GM23338 (cell line): ENCODE results near the gene UNC13C. TPM values are rescaled to one million over a fixed set of nuclear protein-coding genes. Genes with fewer than 3 reads are reported as not detected.

Experiments
- ATAC-seq: fragments of 200-7000 bp; cut with Tn5 transposase; 3 replicates; pipeline ENCODE4 v1.9.1; 2020
- DNase-seq: peaks from one replicate; pipeline ENCODE4 v3.0.0-alpha.2; 2015; ENCODE audit warnings: low spot score
- H2AFZ ChIP-seq: fragments of 200-600 bp; sonication (generic); 2 replicates; pipeline ENCODE4 v1.8.0; 2016; ENCODE audit warnings: antibody characterized with exemption, mild to moderate bottlenecking, moderate library complexity
- H3F3A ChIP-seq: fragments of 200-600 bp; sonication (generic); replicated peaks from 2 replicates; pipeline ENCODE4 v1.8.0; 2017; ENCODE audit warnings: antibody characterized with exemption, mixed run types, low read depth
- H3K27ac ChIP-seq: fragments of 200-600 bp; sonication (generic); 2 replicates; pipeline ENCODE4 v1.6.1; 2016; ENCODE audit warnings: low read depth
- H3K27me3 ChIP-seq: fragments of 200-600 bp; sonication (generic); 2 replicates; pipeline ENCODE4 v1.8.0; 2016; ENCODE audit warnings: mild to moderate bottlenecking, mixed run types, moderate library complexity; ENCODE audit not compliant: insufficient read depth
- H3K36me3 ChIP-seq: fragments of 200-600 bp; sonication (generic); 2 replicates; pipeline ENCODE4 v1.8.0; 2016; ENCODE audit warnings: mild to moderate bottlenecking; ENCODE audit not compliant: insufficient read depth
- H3K4me1 ChIP-seq: fragments of 200-600 bp; sonication (generic); 2 replicates; pipeline ENCODE4 v1.8.0; 2016; ENCODE audit warnings: mild to moderate bottlenecking, moderate library complexity; ENCODE audit not compliant: insufficient read depth
- H3K4me2 ChIP-seq: fragments of 200-600 bp; sonication (generic); 2 replicates; pipeline ENCODE4 v1.7.1; 2017; ENCODE audit warnings: mixed run types
- H3K4me3 ChIP-seq: fragments of 200-600 bp; sonication (generic); 2 replicates; pipeline ENCODE4 v1.6.1; 2016; ENCODE audit warnings: mixed run types
- H3K79me2 ChIP-seq: fragments of 200-600 bp; sonication (generic); replicated peaks from 2 replicates; pipeline ENCODE4 v1.8.0; 2017; ENCODE audit warnings: mild to moderate bottlenecking; ENCODE audit not compliant: insufficient read depth
- H3K9me2 ChIP-seq: fragments of 200-600 bp; sonication (generic); 2 replicates; pipeline ENCODE4 v1.8.0; 2017; ENCODE audit not compliant: insufficient read depth
- H4K20me1 ChIP-seq: fragments of 200-600 bp; sonication (generic); replicated peaks from 2 replicates; pipeline ENCODE4 v1.8.0; 2017; ENCODE audit warnings: mild to moderate bottlenecking; ENCODE audit not compliant: insufficient read depth
- H3K27ac Mint-ChIP-seq: 2 replicates; pipeline ENCODE4 v1.8.0; 2020; ENCODE audit warnings: inconsistent platforms, mild to moderate bottlenecking, moderate library complexity, mixed read lengths
- H3K27me3 Mint-ChIP-seq: 3 replicates; pipeline ENCODE4 v1.8.0; 2022; ENCODE audit warnings: low read depth, mild to moderate bottlenecking, moderate library complexity, mixed read lengths, inconsistent platforms; ENCODE audit not compliant: insufficient read depth, poor library complexity
- H3K36me3 Mint-ChIP-seq: 3 replicates; pipeline ENCODE4 v1.8.0; 2021; ENCODE audit warnings: low read depth, mild to moderate bottlenecking, inconsistent platforms, moderate library complexity, mixed read lengths
- H3K4me1 Mint-ChIP-seq: 3 replicates; pipeline ENCODE4 v1.8.0; 2020; ENCODE audit warnings: mild to moderate bottlenecking, inconsistent platforms, mixed read lengths
- H3K4me3 Mint-ChIP-seq: 3 replicates; pipeline ENCODE4 v1.8.0; 2021; ENCODE audit warnings: moderate library complexity, mild to moderate bottlenecking, inconsistent platforms, mixed read lengths
- H3K9me3 Mint-ChIP-seq: 3 replicates; pipeline ENCODE4 v1.8.0; 2020; ENCODE audit warnings: moderate library complexity, mild to moderate bottlenecking, inconsistent platforms, mixed read lengths
- CREB1 ChIP-seq: fragments of 250-450 bp; sonication (Bioruptor Pico); IDR thresholded peaks from 2 replicates; pipeline ENCODE4 v1.5.0; 2020; ENCODE audit warnings: low read depth, mild to moderate bottlenecking, moderate library complexity
- EZH2phosphoT487 ChIP-seq: fragments of 200-600 bp; sonication (generic); IDR thresholded peaks from one replicate; pipeline ENCODE4 v1.8.1; 2018; ENCODE audit warnings: antibody characterized with exemption; ENCODE audit not compliant: unreplicated experiment
- JUNB ChIP-seq: IDR thresholded peaks from one replicate; pipeline ENCODE4 v1.6.1; 2016; ENCODE audit warnings: antibody characterized with exemption; ENCODE audit not compliant: unreplicated experiment
- NANOG ChIP-seq: IDR thresholded peaks from 2 replicates; pipeline ENCODE4 v1.6.1; 2016; ENCODE audit warnings: antibody characterized with exemption, borderline replicate concordance
- POLR2AphosphoS5 ChIP-seq: IDR thresholded peaks from 2 replicates; pipeline ENCODE4 v1.6.1; 2016; ENCODE audit warnings: antibody characterized with exemption, low read depth
- STAT1 ChIP-seq: IDR thresholded peaks from one replicate; pipeline ENCODE4 v1.6.1; 2016; ENCODE audit warnings: antibody characterized with exemption; ENCODE audit not compliant: unreplicated experiment
- ZNF331 ChIP-seq: fragments of 250-450 bp; sonication (Bioruptor Pico); IDR thresholded peaks from 2 replicates; pipeline ENCODE4 v1.5.0; 2020; ENCODE audit warnings: low read depth, mild to moderate bottlenecking, moderate library complexity
- ZNF462 ChIP-seq: fragments of 250-450 bp; sonication (Bioruptor Pico); IDR thresholded peaks from 2 replicates; pipeline ENCODE4 v1.5.0; 2020; ENCODE audit warnings: mild to moderate bottlenecking, moderate library complexity
- polyA plus RNA-seq: library from polyadenylated mRNA; unstranded; fragments of >200 nt; fragmentation: Nextera tagmentation; extraction: Ambion mirVana; gene quantifications from 2 replicates; pipeline ENCODE4 v1.2.1, GENCODE V29; 2016
- total RNA-seq: library from RNA; depleted of rRNA; stranded (reverse); fragments of >200 nt; shearing (Covaris generic); gene quantifications from 2 replicates; pipeline ENCODE4 v1.2.3, GENCODE V29; 2014
- TF ChIP-seq, protein P1 (sequence below): IDR thresholded peaks from 2 replicates; pipeline ENCODE4 v1.6.1; 2016; ENCODE audit warnings: antibody characterized with exemption
- TF ChIP-seq, protein P2 (sequence below), 2 experiments: fragments of 200-600 bp in 1 of 2; sonication (generic) in 1 of 2; conservative IDR thresholded peaks; 2 replicates each; pipeline versions ENCODE4 v1.5.1 to v1.6.1; 2016 to 2017; ENCODE audit warnings: antibody characterized with exemption in 2 of 2, low read depth in 2 of 2, mild to moderate bottlenecking in 2 of 2, moderate library complexity in 1 of 2
- TF ChIP-seq, protein P3 (sequence below): IDR thresholded peaks from one replicate; pipeline ENCODE4 v1.6.1; 2018; ENCODE audit warnings: antibody characterized with exemption; ENCODE audit not compliant: unreplicated experiment

UNC13C gene
- total and polyA plus RNA-seq, 2 experiments from 2014 or later = 0.03 TPM; not detected in 1

GRCh38 chr15:54528021-54528420 is 549.8 kb downstream of the UNC13C start:
- Histone ChIP-seq H4K20me1 (no peaks in the 10 kb centered on the region), H3K4me3 (no peak overlapping the region), H3F3A (no peaks in the 10 kb centered on the region), H3K27me3 (no peaks in the 10 kb centered on the region), H3K4me2 (no peak overlapping the region), H2AFZ (no peak overlapping the region), H3K36me3 (no peaks in the 10 kb centered on the region), H3K27ac (no peak overlapping the region), H3K9me2 (no peaks in the 10 kb centered on the region), H3K79me2 (no peaks in the 10 kb centered on the region), H3K4me1 (peaks cover 4% of the 10 kb centered on the region; the same call in 1 of the 2 replicates)
- TF ChIP-seq JUNB (no peak), STAT1 (no peak), NANOG (no peak), ZNF331 (no peak), CREB1 (no peak), ZNF462 (CRISPR knock-in tag) (no peak), EZH2phosphoT487 (no peak), POLR2AphosphoS5 (no peak)
- TF ChIP-seq, protein P1, sequence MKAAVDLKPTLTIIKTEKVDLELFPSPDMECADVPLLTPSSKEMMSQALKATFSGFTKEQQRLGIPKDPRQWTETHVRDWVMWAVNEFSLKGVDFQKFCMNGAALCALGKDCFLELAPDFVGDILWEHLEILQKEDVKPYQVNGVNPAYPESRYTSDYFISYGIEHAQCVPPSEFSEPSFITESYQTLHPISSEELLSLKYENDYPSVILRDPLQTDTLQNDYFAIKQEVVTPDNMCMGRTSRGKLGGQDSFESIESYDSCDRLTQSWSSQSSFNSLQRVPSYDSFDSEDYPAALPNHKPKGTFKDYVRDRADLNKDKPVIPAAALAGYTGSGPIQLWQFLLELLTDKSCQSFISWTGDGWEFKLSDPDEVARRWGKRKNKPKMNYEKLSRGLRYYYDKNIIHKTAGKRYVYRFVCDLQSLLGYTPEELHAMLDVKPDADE = no peak
- TF ChIP-seq, protein P2, sequence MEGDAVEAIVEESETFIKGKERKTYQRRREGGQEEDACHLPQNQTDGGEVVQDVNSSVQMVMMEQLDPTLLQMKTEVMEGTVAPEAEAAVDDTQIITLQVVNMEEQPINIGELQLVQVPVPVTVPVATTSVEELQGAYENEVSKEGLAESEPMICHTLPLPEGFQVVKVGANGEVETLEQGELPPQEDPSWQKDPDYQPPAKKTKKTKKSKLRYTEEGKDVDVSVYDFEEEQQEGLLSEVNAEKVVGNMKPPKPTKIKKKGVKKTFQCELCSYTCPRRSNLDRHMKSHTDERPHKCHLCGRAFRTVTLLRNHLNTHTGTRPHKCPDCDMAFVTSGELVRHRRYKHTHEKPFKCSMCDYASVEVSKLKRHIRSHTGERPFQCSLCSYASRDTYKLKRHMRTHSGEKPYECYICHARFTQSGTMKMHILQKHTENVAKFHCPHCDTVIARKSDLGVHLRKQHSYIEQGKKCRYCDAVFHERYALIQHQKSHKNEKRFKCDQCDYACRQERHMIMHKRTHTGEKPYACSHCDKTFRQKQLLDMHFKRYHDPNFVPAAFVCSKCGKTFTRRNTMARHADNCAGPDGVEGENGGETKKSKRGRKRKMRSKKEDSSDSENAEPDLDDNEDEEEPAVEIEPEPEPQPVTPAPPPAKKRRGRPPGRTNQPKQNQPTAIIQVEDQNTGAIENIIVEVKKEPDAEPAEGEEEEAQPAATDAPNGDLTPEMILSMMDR (conservative IDR thresholded peaks at IDR 0.05; ENCODE audit: low read depth in 2 of 2) = no peak
- TF ChIP-seq, protein P3, sequence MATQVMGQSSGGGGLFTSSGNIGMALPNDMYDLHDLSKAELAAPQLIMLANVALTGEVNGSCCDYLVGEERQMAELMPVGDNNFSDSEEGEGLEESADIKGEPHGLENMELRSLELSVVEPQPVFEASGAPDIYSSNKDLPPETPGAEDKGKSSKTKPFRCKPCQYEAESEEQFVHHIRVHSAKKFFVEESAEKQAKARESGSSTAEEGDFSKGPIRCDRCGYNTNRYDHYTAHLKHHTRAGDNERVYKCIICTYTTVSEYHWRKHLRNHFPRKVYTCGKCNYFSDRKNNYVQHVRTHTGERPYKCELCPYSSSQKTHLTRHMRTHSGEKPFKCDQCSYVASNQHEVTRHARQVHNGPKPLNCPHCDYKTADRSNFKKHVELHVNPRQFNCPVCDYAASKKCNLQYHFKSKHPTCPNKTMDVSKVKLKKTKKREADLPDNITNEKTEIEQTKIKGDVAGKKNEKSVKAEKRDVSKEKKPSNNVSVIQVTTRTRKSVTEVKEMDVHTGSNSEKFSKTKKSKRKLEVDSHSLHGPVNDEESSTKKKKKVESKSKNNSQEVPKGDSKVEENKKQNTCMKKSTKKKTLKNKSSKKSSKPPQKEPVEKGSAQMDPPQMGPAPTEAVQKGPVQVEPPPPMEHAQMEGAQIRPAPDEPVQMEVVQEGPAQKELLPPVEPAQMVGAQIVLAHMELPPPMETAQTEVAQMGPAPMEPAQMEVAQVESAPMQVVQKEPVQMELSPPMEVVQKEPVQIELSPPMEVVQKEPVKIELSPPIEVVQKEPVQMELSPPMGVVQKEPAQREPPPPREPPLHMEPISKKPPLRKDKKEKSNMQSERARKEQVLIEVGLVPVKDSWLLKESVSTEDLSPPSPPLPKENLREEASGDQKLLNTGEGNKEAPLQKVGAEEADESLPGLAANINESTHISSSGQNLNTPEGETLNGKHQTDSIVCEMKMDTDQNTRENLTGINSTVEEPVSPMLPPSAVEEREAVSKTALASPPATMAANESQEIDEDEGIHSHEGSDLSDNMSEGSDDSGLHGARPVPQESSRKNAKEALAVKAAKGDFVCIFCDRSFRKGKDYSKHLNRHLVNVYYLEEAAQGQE = no peak
- no peak overlapping the region for H3K27ac Mint-ChIP-seq
- H3K4me3 Mint-ChIP-seq = no peak overlapping the region
- no peaks in the 10 kb centered on the region for H3K36me3 Mint-ChIP-seq
- peaks cover 31% of the 10 kb centered on the region for H3K9me3 Mint-ChIP-seq
- peaks cover 8% of the 10 kb centered on the region for H3K4me1 Mint-ChIP-seq
- DNase-seq = no peak
- no peak for ATAC-seq
- H3K27me3 Mint-ChIP-seq = peaks cover 3% of the 10 kb centered on the region
